K562 (cell line): Measurements from ENCODE around the gene TCEAL8. TPM values are rescaled to one million over a fixed set of nuclear protein-coding genes. Genes with fewer than 3 reads are reported as not detected.

ENCODE experiments used
- CHD4 ChIP-seq: fragments of 200-600 bp; sonication (generic); IDR thresholded peaks from 3 replicates; pipeline ENCODE4 v1.6.1; 2012; ENCODE audit warnings: low read depth, mild to moderate bottlenecking, mixed read lengths, low read length, inconsistent platforms; ENCODE audit not compliant: insufficient read depth, insufficient replicate concordance, poor library complexity, severe bottlenecking
- DIDO1 ChIP-seq: fragments of 450-650 bp; IDR thresholded peaks from 2 replicates; pipeline ENCODE4 v1.6.1; 2016; ENCODE audit warnings: low read depth, missing biosample characterization, missing genetic modification characterization
- ESRRB ChIP-seq: fragments of 250-450 bp; sonication (Bioruptor Pico); IDR thresholded peaks from 2 replicates; pipeline ENCODE4 v1.5.0; 2020; ENCODE audit warnings: mild to moderate bottlenecking, moderate library complexity, borderline replicate concordance
- HNRNPLL ChIP-seq: fragments of 200-400 bp; formaldehyde crosslinking; IDR thresholded peaks from 2 replicates; pipeline ENCODE4 v1.6.1; 2017; ENCODE audit warnings: low read length, low read depth, mild to moderate bottlenecking; ENCODE audit not compliant: poor library complexity, severe bottlenecking
- KAT7 ChIP-seq: sonication (generic); formaldehyde crosslinking; IDR thresholded peaks from 2 replicates; pipeline ENCODE4 v1.8.0; 2022; ENCODE audit warnings: missing genetic modification reagents, mild to moderate bottlenecking, borderline replicate concordance
- KLF1 ChIP-seq: fragments of 450-650 bp; IDR thresholded peaks from 2 replicates; pipeline ENCODE4 v1.6.1; 2016; ENCODE audit warnings: missing genetic modification characterization, missing compliant biosample characterization
- MEIS2 ChIP-seq: fragments of 450-650 bp; IDR thresholded peaks from 2 replicates; pipeline ENCODE4 v1.6.1; 2014; ENCODE audit warnings: mild to moderate bottlenecking; ENCODE audit not compliant: partially characterized antibody
- NONO ChIP-seq, 2 experiments: fragments of 200-400 bp in 1 of 2; fragments of 450-650 bp in 1 of 2; formaldehyde crosslinking in 1 of 2; IDR thresholded peaks; 2 replicates each; pipeline ENCODE4 v1.6.1; 2017; ENCODE audit warnings: low read depth in 2 of 2, mild to moderate bottlenecking in 2 of 2, moderate library complexity in 2 of 2, low read length in 1 of 2
- NR3C1 ChIP-seq: sonication (generic); formaldehyde crosslinking; IDR thresholded peaks from 2 replicates; pipeline ENCODE4 v1.8.1; 2022; ENCODE audit warnings: missing genetic modification reagents
- OTX1 ChIP-seq: fragments of 450-650 bp; formaldehyde crosslinking; IDR thresholded peaks from 2 replicates; pipeline ENCODE4 v1.4.0; 2022; ENCODE audit warnings: mild to moderate bottlenecking
- PHF21A ChIP-seq: fragments of 450-650 bp; IDR thresholded peaks from 2 replicates; pipeline ENCODE4 v1.6.1; 2017; ENCODE audit warnings: low read depth, borderline replicate concordance
- POLR2AphosphoS5 ChIP-seq: IDR thresholded peaks from 2 replicates; pipeline ENCODE4 v1.6.1; 2011; ENCODE audit warnings: mild to moderate bottlenecking, low read depth, low read length, moderate library complexity; ENCODE audit not compliant: control insufficient read depth, insufficient read depth
- POU5F1 ChIP-seq: fragments of 150-350 bp; IDR thresholded peaks from 2 replicates; pipeline ENCODE4 v1.6.1; 2014; ENCODE audit warnings: borderline replicate concordance, low read length, low read depth, mild to moderate bottlenecking; ENCODE audit not compliant: partially characterized antibody
- RBM17 ChIP-seq: fragments of 200-400 bp; formaldehyde crosslinking; IDR thresholded peaks from 2 replicates; pipeline ENCODE4 v1.6.1; 2017; ENCODE audit warnings: low read depth, mild to moderate bottlenecking, low read length, borderline replicate concordance
- RNF2 ChIP-seq: sonication (generic); IDR thresholded peaks from 2 replicates; pipeline ENCODE4 v1.6.1; 2016
- TAL1 ChIP-seq: fragments of 450-650 bp; IDR thresholded peaks from 2 replicates; pipeline ENCODE4 v1.6.1; 2016; ENCODE audit warnings: mild to moderate bottlenecking
- ZNF384 ChIP-seq: IDR thresholded peaks from 2 replicates; pipeline ENCODE4 v1.6.1; 2012; ENCODE audit warnings: low read depth, low read length, improper control_type of control experiment
- polyA plus RNA-seq, 8 experiments: library from polyadenylated mRNA; depleted of rRNA in 4 of 8; stranded (reverse) in 5 of 8; unstranded in 3 of 8; fragments of >200 nt; fragmentation: Nextera tagmentation in 2 of 8; fragmentation: Illumina TruSeq in 1 of 8; extraction: Ambion mirVana in 2 of 8; extraction: Trizol in 1 of 8; gene quantifications; 2 replicates each; pipeline versions ENCODE4 v1.2.1 to v1.2.3, GENCODE V29; 2011 to 2014; ENCODE audit warnings: inconsistent platforms in 1 of 8, missing spikeins in 1 of 8
- total RNA-seq, 7 experiments: library from RNA; depleted of rRNA in 6 of 7; stranded (reverse); fragments of >200 nt in 6 of 7; fragmentation: Illumina TruSeq in 2 of 7; extraction: Trizol in 2 of 7; gene quantifications; 2 replicates each; pipeline versions ENCODE4 v1.2.1 to v1.2.3, GENCODE V29; 2011 to 2021; ENCODE audit warnings: low replicate concordance in 1 of 7
- TF ChIP-seq, protein P1 (sequence below): IDR thresholded peaks from 2 replicates; pipeline ENCODE4 v1.6.1; 2014; ENCODE audit warnings: antibody characterized with exemption
- TF ChIP-seq, protein P2 (sequence below): fragments of 250-450 bp; sonication (Bioruptor Pico); IDR thresholded peaks from 2 replicates; pipeline ENCODE4 v1.8.0; 2022; ENCODE audit warnings: moderate library complexity, mild to moderate bottlenecking, inconsistent platforms
- TF ChIP-seq, protein P3 (sequence below): sonication (generic); formaldehyde crosslinking; IDR thresholded peaks from 2 replicates; pipeline ENCODE4 v1.9.0; 2022; ENCODE audit warnings: mild to moderate bottlenecking, missing genetic modification reagents
- TF ChIP-seq, protein P4 (sequence below): fragments of 250-450 bp; sonication (Bioruptor Pico); IDR thresholded peaks from 2 replicates; pipeline ENCODE4 v1.4.0; 2020
- TF ChIP-seq, protein P5 (sequence below): fragments of 450-650 bp; IDR thresholded peaks from 2 replicates; pipeline ENCODE4 v1.6.1; 2017; ENCODE audit warnings: antibody characterized with exemption, mild to moderate bottlenecking

Gene TCEAL8
- total and polyA plus RNA-seq, 9 of the 15 experiments (the other 6 are each of a cell fraction or from before 2014, with no cell fraction given): 49.0 to 178 (median 101) TPM

DNA sequence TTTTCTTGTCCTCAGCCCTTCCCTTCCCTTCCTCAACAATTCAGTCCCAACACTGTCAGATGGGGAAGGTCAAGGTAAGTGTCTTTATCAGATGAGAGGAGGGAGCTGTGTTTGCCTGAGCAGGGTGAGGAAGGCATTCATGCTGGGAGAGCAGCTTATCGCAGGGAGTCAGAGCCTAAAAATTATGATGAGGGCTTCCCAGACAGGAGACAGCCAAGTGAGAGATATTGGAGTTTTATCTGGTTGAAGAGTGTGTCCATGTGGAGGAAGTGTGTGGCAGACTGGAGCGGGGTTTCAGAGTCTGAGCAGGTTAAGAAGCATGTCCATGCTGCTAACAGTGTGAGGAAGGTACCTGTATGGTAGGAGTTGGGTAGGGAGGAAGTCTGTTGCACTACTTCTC is 21.7 kb downstream of the TCEAL8 start (continued):
- TF ChIP-seq KAT7 (CRISPR knock-in tag) (0 out of 2 replicates have a peak, but pooled peaks have one; percentile 29), PHF21A (no peak), TAL1 (peak; percentile 86), POU5F1 (no peak), DIDO1 (tag) (no peak), NR3C1 (no peak), POLR2AphosphoS5 (peak; percentile 66), RBM17 (no peak), HNRNPLL (no peak), ZNF384 (no peak), NONO (IDR thresholded peaks at IDR 0.05; ENCODE audit: low read depth in 2 of 2, low read length in 1 of 2) (no peak), RNF2 (peak; percentile 78), KLF1 (tag) (no peak), OTX1 (no peak), MEIS2 (peak; percentile 85), ESRRB (CRISPR knock-in tag) (no peak), CHD4 (no peak)
- TF ChIP-seq, protein P1, sequence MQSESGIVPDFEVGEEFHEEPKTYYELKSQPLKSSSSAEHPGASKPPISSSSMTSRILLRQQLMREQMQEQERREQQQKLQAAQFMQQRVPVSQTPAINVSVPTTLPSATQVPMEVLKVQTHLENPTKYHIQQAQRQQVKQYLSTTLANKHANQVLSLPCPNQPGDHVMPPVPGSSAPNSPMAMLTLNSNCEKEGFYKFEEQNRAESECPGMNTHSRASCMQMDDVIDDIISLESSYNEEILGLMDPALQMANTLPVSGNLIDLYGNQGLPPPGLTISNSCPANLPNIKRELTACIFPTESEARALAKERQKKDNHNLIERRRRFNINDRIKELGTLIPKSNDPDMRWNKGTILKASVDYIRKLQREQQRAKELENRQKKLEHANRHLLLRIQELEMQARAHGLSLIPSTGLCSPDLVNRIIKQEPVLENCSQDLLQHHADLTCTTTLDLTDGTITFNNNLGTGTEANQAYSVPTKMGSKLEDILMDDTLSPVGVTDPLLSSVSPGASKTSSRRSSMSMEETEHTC: no peak
- TF ChIP-seq, protein P2, sequence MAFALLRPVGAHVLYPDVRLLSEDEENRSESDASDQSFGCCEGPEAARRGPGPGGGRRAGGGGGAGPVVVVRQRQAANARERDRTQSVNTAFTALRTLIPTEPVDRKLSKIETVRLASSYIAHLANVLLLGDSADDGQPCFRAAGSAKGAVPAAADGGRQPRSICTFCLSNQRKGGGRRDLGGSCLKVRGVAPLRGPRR: no peak
- TF ChIP-seq, protein P3, sequence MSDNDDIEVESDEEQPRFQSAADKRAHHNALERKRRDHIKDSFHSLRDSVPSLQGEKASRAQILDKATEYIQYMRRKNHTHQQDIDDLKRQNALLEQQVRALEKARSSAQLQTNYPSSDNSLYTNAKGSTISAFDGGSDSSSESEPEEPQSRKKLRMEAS: no peak
- TF ChIP-seq, protein P4, sequence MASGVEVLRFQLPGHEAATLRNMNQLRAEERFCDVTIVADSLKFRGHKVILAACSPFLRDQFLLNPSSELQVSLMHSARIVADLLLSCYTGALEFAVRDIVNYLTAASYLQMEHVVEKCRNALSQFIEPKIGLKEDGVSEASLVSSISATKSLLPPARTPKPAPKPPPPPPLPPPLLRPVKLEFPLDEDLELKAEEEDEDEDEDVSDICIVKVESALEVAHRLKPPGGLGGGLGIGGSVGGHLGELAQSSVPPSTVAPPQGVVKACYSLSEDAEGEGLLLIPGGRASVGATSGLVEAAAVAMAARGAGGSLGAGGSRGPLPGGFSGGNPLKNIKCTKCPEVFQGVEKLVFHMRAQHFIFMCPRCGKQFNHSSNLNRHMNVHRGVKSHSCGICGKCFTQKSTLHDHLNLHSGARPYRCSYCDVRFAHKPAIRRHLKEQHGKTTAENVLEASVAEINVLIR (CRISPR knock-in tag): no peak
- TF ChIP-seq, protein P5, sequence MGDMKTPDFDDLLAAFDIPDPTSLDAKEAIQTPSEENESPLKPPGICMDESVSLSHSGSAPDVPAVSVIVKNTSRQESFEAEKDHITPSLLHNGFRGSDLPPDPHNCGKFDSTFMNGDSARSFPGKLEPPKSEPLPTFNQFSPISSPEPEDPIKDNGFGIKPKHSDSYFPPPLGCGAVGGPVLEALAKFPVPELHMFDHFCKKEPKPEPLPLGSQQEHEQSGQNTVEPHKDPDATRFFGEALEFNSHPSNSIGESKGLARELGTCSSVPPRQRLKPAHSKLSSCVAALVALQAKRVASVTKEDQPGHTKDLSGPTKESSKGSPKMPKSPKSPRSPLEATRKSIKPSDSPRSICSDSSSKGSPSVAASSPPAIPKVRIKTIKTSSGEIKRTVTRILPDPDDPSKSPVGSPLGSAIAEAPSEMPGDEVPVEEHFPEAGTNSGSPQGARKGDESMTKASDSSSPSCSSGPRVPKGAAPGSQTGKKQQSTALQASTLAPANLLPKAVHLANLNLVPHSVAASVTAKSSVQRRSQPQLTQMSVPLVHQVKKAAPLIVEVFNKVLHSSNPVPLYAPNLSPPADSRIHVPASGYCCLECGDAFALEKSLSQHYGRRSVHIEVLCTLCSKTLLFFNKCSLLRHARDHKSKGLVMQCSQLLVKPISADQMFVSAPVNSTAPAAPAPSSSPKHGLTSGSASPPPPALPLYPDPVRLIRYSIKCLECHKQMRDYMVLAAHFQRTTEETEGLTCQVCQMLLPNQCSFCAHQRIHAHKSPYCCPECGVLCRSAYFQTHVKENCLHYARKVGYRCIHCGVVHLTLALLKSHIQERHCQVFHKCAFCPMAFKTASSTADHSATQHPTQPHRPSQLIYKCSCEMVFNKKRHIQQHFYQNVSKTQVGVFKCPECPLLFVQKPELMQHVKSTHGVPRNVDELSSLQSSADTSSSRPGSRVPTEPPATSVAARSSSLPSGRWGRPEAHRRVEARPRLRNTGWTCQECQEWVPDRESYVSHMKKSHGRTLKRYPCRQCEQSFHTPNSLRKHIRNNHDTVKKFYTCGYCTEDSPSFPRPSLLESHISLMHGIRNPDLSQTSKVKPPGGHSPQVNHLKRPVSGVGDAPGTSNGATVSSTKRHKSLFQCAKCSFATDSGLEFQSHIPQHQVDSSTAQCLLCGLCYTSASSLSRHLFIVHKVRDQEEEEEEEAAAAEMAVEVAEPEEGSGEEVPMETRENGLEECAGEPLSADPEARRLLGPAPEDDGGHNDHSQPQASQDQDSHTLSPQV: peak; percentile 42; the same call in 1 of the 2 replicates
